ENCODE measurements around the gene FNDC10.

FNDC10 gene

GRCh38 chr1:1594602-1595260 lies 5.2 kb downstream of the FNDC10 start:
- H3K4me3 ChIP-seq (replicated peaks in 1 of 2; ENCODE audit: low read depth in 2 of 2, low read length in 2 of 2), result no peak overlapping the region
- DNase-seq (ENCODE audit: low read depth in 2 of 2), result no peak
- no peak for TF ChIP-seq CTCF (IDR thresholded peaks at IDR 0.05; ENCODE audit: low read depth, low read length)

- H3K4me3 ChIP-seq (replicated peaks in 1 of 2; ENCODE audit: low read depth in 2 of 2, low read length in 2 of 2), result no peak overlapping the region
- TF ChIP-seq CTCF (IDR thresholded peaks at IDR 0.05; ENCODE audit: low read depth, low read length), result no peak
- no peak for DNase-seq (ENCODE audit: low read depth in 2 of 2)
Observed at GRCh38 chr1:1593834-1594601, 5.9 kb downstream of the FNDC10 start.

GRCh38 chr1:1591452-1591851 lies 8.5 kb downstream of the FNDC10 start:
- no peak overlapping the region for H3K4me3 ChIP-seq (replicated peaks in 1 of 2; ENCODE audit: low read depth in 2 of 2, low read length in 2 of 2)
- TF ChIP-seq CTCF (IDR thresholded peaks at IDR 0.05; ENCODE audit: low read depth, low read length), result no peak
- DNase-seq (ENCODE audit: low read depth in 2 of 2), result no peak

- H3K4me3 ChIP-seq (replicated peaks in 1 of 2; ENCODE audit: low read depth in 2 of 2, low read length in 2 of 2), result no peak overlapping the region
- no peak for DNase-seq (ENCODE audit: low read depth in 2 of 2)
- TF ChIP-seq CTCF (IDR thresholded peaks at IDR 0.05; ENCODE audit: low read depth, low read length), result no peak
Observed at GRCh38 chr1:1583347-1584010, 16.5 kb downstream of the FNDC10 start.

- H3K4me3 ChIP-seq (replicated peaks in 1 of 2; ENCODE audit: low read depth in 2 of 2, low read length in 2 of 2), result no peak overlapping the region
- TF ChIP-seq CTCF (IDR thresholded peaks at IDR 0.05; ENCODE audit: low read depth, low read length), result no peak
- no peak for DNase-seq (ENCODE audit: low read depth in 2 of 2)
Observed at GRCh38 chr1:1582585-1583346, 17.2 kb downstream of the FNDC10 start.

GRCh38 chr1:1578371-1578940 lies 21.5 kb downstream of the FNDC10 start:
- TF ChIP-seq CTCF (IDR thresholded peaks at IDR 0.05; ENCODE audit: low read depth, low read length), result no peak
- DNase-seq (ENCODE audit: low read depth in 2 of 2), result no peak
- no peak overlapping the region for H3K4me3 ChIP-seq (replicated peaks in 1 of 2; ENCODE audit: low read depth in 2 of 2, low read length in 2 of 2)

All from cardiac fibroblast (primary cell).